H54 (cell line): ENCODE data around the gene SLC38A10.

Experiments used
- DNase-seq: peaks from one replicate; pipeline ENCODE4 v3.0.0; 2011; ENCODE audit warnings: low spot score, mixed read lengths; ENCODE audit not compliant: insufficient read length
- FAIRE-seq: peaks from 3 replicates; lab custom pipeline; 2011; peaks lifted over from hg19 to GRCh38; lab: Jason Lieb, UNC
- POLR2A ChIP-seq: IDR thresholded peaks from 2 replicates; pipeline ENCODE4 v1.6.1; 2011; ENCODE audit warnings: low read depth, mild to moderate bottlenecking, low read length

Gene SLC38A10

GRCh38 chr17:81334987-81335772, 40.1 kb upstream of the SLC38A10 start:
- no peak for DNase-seq
- no peak for FAIRE-seq
- TF ChIP-seq POLR2A = 0 out of 2 replicates have a peak, but pooled peaks have one; percentile 6

- FAIRE-seq (no peak), DNase-seq (no peak)
- TF ChIP-seq POLR2A = no peak
These were observed 39.3 kb upstream of the SLC38A10 start for GRCh38 chr17:81334391-81334901.

- TF ChIP-seq POLR2A = no peak
- no peak for DNase-seq
These were observed 38.7 kb upstream of the SLC38A10 start for GRCh38 chr17:81333616-81334368.

GRCh38 chr17:81332914-81333528, 37.9 kb upstream of the SLC38A10 start:
- FAIRE-seq (no peak), DNase-seq (no peak)

More at GRCh38 chr17:81333616-81334368, 38.7 kb upstream of the SLC38A10 start:
- no peak for FAIRE-seq

GRCh38 chr17:81332118-81332834, 37.2 kb upstream of the SLC38A10 start:
- DNase-seq = no peak
- no peak for FAIRE-seq
- TF ChIP-seq POLR2A = no peak

More at GRCh38 chr17:81332914-81333528, 37.9 kb upstream of the SLC38A10 start:
- no peak for TF ChIP-seq POLR2A

GRCh38 chr17:81331527-81332043, 36.5 kb upstream of the SLC38A10 start:
- FAIRE-seq (no peak), DNase-seq (no peak)
- no peak for TF ChIP-seq POLR2A

- no peak for DNase-seq
- no peak for FAIRE-seq
- no peak for TF ChIP-seq POLR2A
These were observed 35.8 kb upstream of the SLC38A10 start for GRCh38 chr17:81330884-81331245.

GRCh38 chr17:81329927-81330883, 35.1 kb upstream of the SLC38A10 start:
- FAIRE-seq (no peak), DNase-seq (no peak)
- no peak for TF ChIP-seq POLR2A

- no peak; the same call in 1 of the 2 replicates for TF ChIP-seq POLR2A
- DNase-seq = peak; percentile 99
- no peak for FAIRE-seq
These were observed 34.1 kb upstream of the SLC38A10 start for GRCh38 chr17:81328978-81329926.

GRCh38 chr17:81328489-81328888, 33.4 kb upstream of the SLC38A10 start:
- FAIRE-seq = no peak
- TF ChIP-seq POLR2A = no peak
- no peak for DNase-seq

GRCh38 chr17:81325714-81326358, 30.7 kb upstream of the SLC38A10 start:
- DNase-seq (no peak), FAIRE-seq (no peak)
- no peak for TF ChIP-seq POLR2A
